Liver (tissue), 9 donors: ENCODE measurements around the gene CDC6. TPM values are rescaled to one million over a fixed set of nuclear protein-coding genes. Genes with fewer than 3 reads are reported as not detected.

ENCODE experiments used
- DNase-seq: peaks from one replicate; pipeline ENCODE4 v3.0.0-alpha.2; 2017; ENCODE audit warnings: low spot score
- H3K27ac ChIP-seq, 2 donors: one replicate each; pipeline ENCODE4 v1.7.0; 2013; ENCODE audit warnings: inconsistent platforms in 2 of 2, low read length in 2 of 2, control low read depth in 1 of 2, low read depth in 1 of 2, mild to moderate bottlenecking in 1 of 2
- H3K27me3 ChIP-seq, 4 donors: one replicate each; pipeline versions ENCODE4 v1.6.1 to v1.7.0; 2013; ENCODE audit warnings: low read length in 3 of 4, inconsistent platforms in 1 of 4, mild to moderate bottlenecking in 1 of 4, moderate library complexity in 1 of 4; ENCODE audit not compliant: control insufficient read depth in 4 of 4, insufficient read depth in 4 of 4
- H3K36me3 ChIP-seq, 4 donors: one replicate each; pipeline versions ENCODE4 v1.6.1 to v1.7.0; 2013; ENCODE audit warnings: low read length in 3 of 4, mild to moderate bottlenecking in 3 of 4, low read depth in 1 of 4, moderate library complexity in 1 of 4; ENCODE audit not compliant: control insufficient read depth in 4 of 4, insufficient read depth in 3 of 4
- H3K4me1 ChIP-seq, 4 donors: one replicate each; pipeline versions ENCODE4 v1.6.1 to v1.7.0; 2013; ENCODE audit warnings: low read length in 3 of 4, mild to moderate bottlenecking in 3 of 4, moderate library complexity in 1 of 4; ENCODE audit not compliant: control insufficient read depth in 4 of 4, insufficient read depth in 4 of 4
- H3K4me3 ChIP-seq, 3 donors: one replicate each; pipeline versions ENCODE4 v1.6.1 to v1.7.0; 2013; ENCODE audit warnings: low read length in 3 of 3, control low read depth in 1 of 3, low read depth in 1 of 3, mild to moderate bottlenecking in 1 of 3
- H3K9ac ChIP-seq, 2 donors: one replicate each; pipeline ENCODE4 v1.7.0; 2013; ENCODE audit warnings: low read length in 2 of 2, mild to moderate bottlenecking in 2 of 2, moderate library complexity in 2 of 2, control low read depth in 1 of 2, low read depth in 1 of 2
- H3K9me3 ChIP-seq, 4 donors: one replicate each; pipeline versions ENCODE4 v1.6.1 to v1.7.0; 2013; ENCODE audit warnings: low read length in 3 of 4; ENCODE audit not compliant: control insufficient read depth in 4 of 4
- EGR1 ChIP-seq, 2 donors: IDR thresholded peaks; 2 replicates each; pipeline ENCODE4 v1.6.1; 2016 to 2018; ENCODE audit warnings: antibody characterized with exemption in 2 of 2, low read depth in 2 of 2
- FOXA1 ChIP-seq: IDR thresholded peaks from 2 replicates; pipeline ENCODE4 v1.6.1; 2016; ENCODE audit warnings: antibody characterized with exemption
- GABPA ChIP-seq, 2 donors: IDR thresholded peaks in 1 of 2; conservative IDR thresholded peaks in 1 of 2; 2 replicates each; pipeline ENCODE4 v1.6.1; 2016; ENCODE audit warnings: antibody characterized with exemption in 2 of 2, mild to moderate bottlenecking in 1 of 2, moderate library complexity in 1 of 2
- HNF4A ChIP-seq, 2 donors: conservative IDR thresholded peaks; 2 replicates each; pipeline ENCODE4 v1.6.1; 2016; ENCODE audit warnings: antibody characterized with exemption in 2 of 2, mild to moderate bottlenecking in 2 of 2
- HNF4G ChIP-seq: IDR thresholded peaks from 2 replicates; pipeline ENCODE4 v1.6.1; 2016; ENCODE audit warnings: antibody characterized with exemption
- JUND ChIP-seq, 2 donors: IDR thresholded peaks; 2 replicates each; pipeline ENCODE4 v1.6.1; 2016; ENCODE audit warnings: antibody characterized with exemption in 2 of 2
- NR2F2 ChIP-seq: IDR thresholded peaks from 2 replicates; pipeline ENCODE4 v1.6.1; 2016; ENCODE audit warnings: antibody characterized with exemption
- RAD21 ChIP-seq, 2 donors: IDR thresholded peaks; 2 replicates each; pipeline ENCODE4 v1.6.1; 2016; ENCODE audit warnings: antibody characterized with exemption in 2 of 2, mild to moderate bottlenecking in 2 of 2
- RXRA ChIP-seq, 2 donors: IDR thresholded peaks; 2 replicates each; pipeline ENCODE4 v1.6.1; 2017 to 2018; ENCODE audit warnings: antibody characterized with exemption in 2 of 2, mild to moderate bottlenecking in 1 of 2
- SP1 ChIP-seq: IDR thresholded peaks from 2 replicates; pipeline ENCODE4 v1.6.1; 2018; ENCODE audit warnings: antibody characterized with exemption, mild to moderate bottlenecking
- TAF1 ChIP-seq: conservative IDR thresholded peaks from 2 replicates; pipeline ENCODE4 v1.6.1; 2016; ENCODE audit warnings: antibody characterized with exemption, mild to moderate bottlenecking
- YY1 ChIP-seq: IDR thresholded peaks from 2 replicates; pipeline ENCODE4 v1.6.1; 2016; ENCODE audit warnings: antibody characterized with exemption, mild to moderate bottlenecking
- WGBS: extraction: QIAGEN DNeasy Blood & Tissue Kit; methylation state at CpG from one replicate; pipeline ENCODE4 v1.1.7; 2013; 5-methylcytosine and 5-hydroxymethylcytosine counted together
- polyA plus RNA-seq, 2 donors: library from polyadenylated mRNA; stranded (reverse) in 1 of 2; unstranded in 1 of 2; fragments of 200-250 nt in 1 of 2; fragments of >200 nt in 1 of 2; fragmentation: Nextera tagmentation in 1 of 2; extraction: Ambion mirVana in 1 of 2; gene quantifications; one replicate each; pipeline versions ENCODE4 v1.2.1 to v1.2.3, GENCODE V29; 2013 to 2015
- total RNA-seq, 2 donors: library from RNA; depleted of rRNA; stranded (reverse); fragments of >200 nt; gene quantifications; one replicate each; pipeline ENCODE4 v1.2.3, GENCODE V29; 2014
- TF ChIP-seq, protein P1 (sequence below): IDR thresholded peaks from 2 replicates; pipeline ENCODE4 v1.6.1; 2016; ENCODE audit warnings: antibody characterized with exemption
- TF ChIP-seq, protein P2 (sequence below): fragments of 150-350 bp; IDR thresholded peaks from 2 replicates; pipeline ENCODE4 v1.5.1; 2017; ENCODE audit warnings: improper control_type of control experiment, low read depth, low read length; ENCODE audit not compliant: missing input control
- TF ChIP-seq, protein P3 (sequence below): IDR thresholded peaks from 2 replicates; pipeline ENCODE4 v1.6.1; 2016; ENCODE audit warnings: antibody characterized with exemption, mild to moderate bottlenecking
- TF ChIP-seq, protein P4 (sequence below): IDR thresholded peaks from 2 replicates; pipeline ENCODE4 v1.6.1; 2016; ENCODE audit warnings: antibody characterized with exemption
- donor health status: healthy.
- donor health status: healthy.
- donor health status: healthy.
- donor health status: healthy.
- donor health status: healthy.

Gene CDC6
- total and polyA plus RNA-seq, 4 donors = 0.54 to 16.5 (median 2.5) TPM

DNA sequence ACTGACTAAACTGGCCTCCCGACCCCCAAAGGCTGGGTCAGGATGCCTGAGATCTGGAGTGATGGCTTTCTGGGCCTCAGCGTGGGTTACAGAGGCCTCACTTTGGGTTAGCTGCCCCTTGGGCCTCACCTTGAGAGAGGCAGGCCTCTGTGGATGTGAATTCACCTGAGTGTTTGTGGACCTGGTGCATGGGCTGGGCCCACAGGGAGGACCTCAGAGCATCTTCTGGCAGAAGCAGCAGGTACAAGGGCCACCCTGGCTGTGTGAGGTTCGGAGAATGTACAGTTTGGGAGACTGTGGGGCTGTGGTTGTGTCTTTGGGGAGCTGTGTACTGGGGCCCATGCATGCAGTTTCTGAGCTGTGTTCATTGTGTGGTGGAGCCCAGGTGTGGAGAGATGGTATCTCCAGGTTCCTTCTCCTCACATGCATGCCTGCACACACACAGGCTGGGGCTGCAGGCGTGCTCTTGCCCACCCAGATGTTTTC lies 39.6 kb downstream of the CDC6 start (continued):
- TF ChIP-seq, protein P1, sequence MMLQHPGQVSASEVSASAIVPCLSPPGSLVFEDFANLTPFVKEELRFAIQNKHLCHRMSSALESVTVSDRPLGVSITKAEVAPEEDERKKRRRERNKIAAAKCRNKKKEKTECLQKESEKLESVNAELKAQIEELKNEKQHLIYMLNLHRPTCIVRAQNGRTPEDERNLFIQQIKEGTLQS = no peak
- no peak for TF ChIP-seq YY1

DNA sequence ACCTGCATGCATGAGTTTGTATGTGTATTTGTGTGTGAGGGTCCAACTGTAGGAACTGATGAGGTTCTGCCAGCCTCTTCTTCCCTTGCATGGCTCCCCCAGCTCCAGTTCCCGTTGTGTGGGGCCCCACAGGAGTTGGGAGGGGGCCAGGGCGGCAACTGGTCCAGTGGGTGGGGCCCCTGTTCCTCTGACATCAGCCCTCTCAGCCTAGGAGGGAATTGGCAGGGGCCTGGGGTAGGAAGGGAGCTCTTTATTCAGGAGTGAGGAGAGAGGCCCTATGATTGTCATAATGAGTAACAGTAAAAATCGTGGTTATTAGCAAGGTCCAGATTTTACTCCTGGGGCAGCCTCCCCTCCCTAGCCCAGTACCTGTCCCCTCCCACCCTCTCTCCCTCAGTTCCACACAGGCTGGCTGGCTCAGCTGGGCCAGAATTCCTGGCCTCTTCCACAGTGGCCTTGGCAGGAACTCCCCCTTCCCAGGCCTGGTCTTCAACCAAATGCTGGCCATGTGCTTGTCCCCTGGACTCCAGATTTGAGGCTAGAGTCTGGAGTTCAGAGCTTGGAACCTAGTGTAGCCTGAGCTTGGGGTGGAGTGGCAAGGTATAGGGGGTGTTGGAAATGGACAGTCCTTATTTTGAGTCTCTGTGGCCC lies 40.2 kb downstream of the CDC6 start:
- Histone ChIP-seq H3K27me3 (no peaks in the 10 kb centered on the region), H3K9ac (no peak overlapping the region), H3K4me1 (peaks cover 39 to 98% (median 86%) of the 10 kb centered on the region in 4 donors), H3K4me3 (no peak overlapping the region), H3K36me3 (no peaks in the 10 kb centered on the region), H3K27ac (peak overlapping the region; percentile 75 to 84), H3K9me3 (no peaks in the 10 kb centered on the region)
- no peak for DNase-seq
- 8% methylated on average over 3 of the region's 3 CpGs for WGBS
- TF ChIP-seq RAD21 (IDR thresholded peaks at IDR 0.05) = no peak
- peak; percentile 26 to 48 for TF ChIP-seq HNF4A (conservative IDR thresholded peaks at IDR 0.05)
- TF ChIP-seq JUND (IDR thresholded peaks at IDR 0.05) = no peak
- TF ChIP-seq RXRA (IDR thresholded peaks at IDR 0.05) = peak in 1 of 2 donors; percentile 40

DNA sequence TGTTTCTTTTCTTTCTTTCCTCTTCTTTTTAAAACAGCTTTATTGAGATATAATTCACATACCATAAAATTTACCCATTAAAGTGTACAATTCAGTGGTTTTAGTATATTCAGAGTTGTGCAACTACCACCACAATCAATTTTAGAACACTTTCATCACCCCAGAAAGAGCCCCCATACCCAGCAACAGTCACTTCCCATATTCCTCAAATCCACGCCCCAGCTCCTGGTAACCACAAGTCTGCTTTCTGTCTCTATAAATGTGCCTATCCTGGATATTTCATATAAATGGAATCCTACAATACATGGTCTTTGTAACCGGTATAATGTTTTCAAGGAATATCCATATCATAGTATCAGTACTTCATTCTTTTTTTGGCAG lies 40.7 kb downstream of the CDC6 start:
- Histone ChIP-seq H3K4me3 (no peak overlapping the region), H3K9me3 (no peaks in the 10 kb centered on the region), H3K36me3 (no peaks in the 10 kb centered on the region), H3K27me3 (no peaks in the 10 kb centered on the region), H3K27ac (no peak overlapping the region), H3K4me1 (peaks cover 43 to 97% (median 86%) of the 10 kb centered on the region in 4 donors), H3K9ac (peak overlapping the region in 1 of 2 donors; percentile 27)
- WGBS = 90% methylated on average over 2 of the region's 2 CpGs
- DNase-seq = no peak
- no peak for TF ChIP-seq RXRA (IDR thresholded peaks at IDR 0.05)
- TF ChIP-seq YY1 = no peak
- no peak for TF ChIP-seq HNF4G
- TF ChIP-seq NR2F2 = no peak
- no peak for TF ChIP-seq GABPA (IDR thresholded peaks at IDR 0.05 in 1 of 2, conservative IDR thresholded peaks at IDR 0.05 in 1 of 2)
- TF ChIP-seq EGR1 (IDR thresholded peaks at IDR 0.05; ENCODE audit: low read depth in 2 of 2) = no peak
- TF ChIP-seq, protein P2, sequence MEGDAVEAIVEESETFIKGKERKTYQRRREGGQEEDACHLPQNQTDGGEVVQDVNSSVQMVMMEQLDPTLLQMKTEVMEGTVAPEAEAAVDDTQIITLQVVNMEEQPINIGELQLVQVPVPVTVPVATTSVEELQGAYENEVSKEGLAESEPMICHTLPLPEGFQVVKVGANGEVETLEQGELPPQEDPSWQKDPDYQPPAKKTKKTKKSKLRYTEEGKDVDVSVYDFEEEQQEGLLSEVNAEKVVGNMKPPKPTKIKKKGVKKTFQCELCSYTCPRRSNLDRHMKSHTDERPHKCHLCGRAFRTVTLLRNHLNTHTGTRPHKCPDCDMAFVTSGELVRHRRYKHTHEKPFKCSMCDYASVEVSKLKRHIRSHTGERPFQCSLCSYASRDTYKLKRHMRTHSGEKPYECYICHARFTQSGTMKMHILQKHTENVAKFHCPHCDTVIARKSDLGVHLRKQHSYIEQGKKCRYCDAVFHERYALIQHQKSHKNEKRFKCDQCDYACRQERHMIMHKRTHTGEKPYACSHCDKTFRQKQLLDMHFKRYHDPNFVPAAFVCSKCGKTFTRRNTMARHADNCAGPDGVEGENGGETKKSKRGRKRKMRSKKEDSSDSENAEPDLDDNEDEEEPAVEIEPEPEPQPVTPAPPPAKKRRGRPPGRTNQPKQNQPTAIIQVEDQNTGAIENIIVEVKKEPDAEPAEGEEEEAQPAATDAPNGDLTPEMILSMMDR = no peak
- no peak for TF ChIP-seq SP1
- no peak for TF ChIP-seq JUND (IDR thresholded peaks at IDR 0.05)
- TF ChIP-seq, protein P1 = no peak
- TF ChIP-seq, protein P3, sequence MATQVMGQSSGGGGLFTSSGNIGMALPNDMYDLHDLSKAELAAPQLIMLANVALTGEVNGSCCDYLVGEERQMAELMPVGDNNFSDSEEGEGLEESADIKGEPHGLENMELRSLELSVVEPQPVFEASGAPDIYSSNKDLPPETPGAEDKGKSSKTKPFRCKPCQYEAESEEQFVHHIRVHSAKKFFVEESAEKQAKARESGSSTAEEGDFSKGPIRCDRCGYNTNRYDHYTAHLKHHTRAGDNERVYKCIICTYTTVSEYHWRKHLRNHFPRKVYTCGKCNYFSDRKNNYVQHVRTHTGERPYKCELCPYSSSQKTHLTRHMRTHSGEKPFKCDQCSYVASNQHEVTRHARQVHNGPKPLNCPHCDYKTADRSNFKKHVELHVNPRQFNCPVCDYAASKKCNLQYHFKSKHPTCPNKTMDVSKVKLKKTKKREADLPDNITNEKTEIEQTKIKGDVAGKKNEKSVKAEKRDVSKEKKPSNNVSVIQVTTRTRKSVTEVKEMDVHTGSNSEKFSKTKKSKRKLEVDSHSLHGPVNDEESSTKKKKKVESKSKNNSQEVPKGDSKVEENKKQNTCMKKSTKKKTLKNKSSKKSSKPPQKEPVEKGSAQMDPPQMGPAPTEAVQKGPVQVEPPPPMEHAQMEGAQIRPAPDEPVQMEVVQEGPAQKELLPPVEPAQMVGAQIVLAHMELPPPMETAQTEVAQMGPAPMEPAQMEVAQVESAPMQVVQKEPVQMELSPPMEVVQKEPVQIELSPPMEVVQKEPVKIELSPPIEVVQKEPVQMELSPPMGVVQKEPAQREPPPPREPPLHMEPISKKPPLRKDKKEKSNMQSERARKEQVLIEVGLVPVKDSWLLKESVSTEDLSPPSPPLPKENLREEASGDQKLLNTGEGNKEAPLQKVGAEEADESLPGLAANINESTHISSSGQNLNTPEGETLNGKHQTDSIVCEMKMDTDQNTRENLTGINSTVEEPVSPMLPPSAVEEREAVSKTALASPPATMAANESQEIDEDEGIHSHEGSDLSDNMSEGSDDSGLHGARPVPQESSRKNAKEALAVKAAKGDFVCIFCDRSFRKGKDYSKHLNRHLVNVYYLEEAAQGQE = no peak
- TF ChIP-seq, protein P4, sequence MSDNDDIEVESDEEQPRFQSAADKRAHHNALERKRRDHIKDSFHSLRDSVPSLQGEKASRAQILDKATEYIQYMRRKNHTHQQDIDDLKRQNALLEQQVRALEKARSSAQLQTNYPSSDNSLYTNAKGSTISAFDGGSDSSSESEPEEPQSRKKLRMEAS = no peak
- TF ChIP-seq TAF1 = no peak
- no peak for TF ChIP-seq FOXA1
